H1 (cell line): ENCODE measurements around the gene DYNC1H1. TPM values are rescaled to one million over a fixed set of nuclear protein-coding genes. Genes with fewer than 3 reads are reported as not detected.

Source experiments
- CTCF ChIA-PET: fragments of 300-600 bp; sonication (Branson Sonifier 250); formaldehyde crosslinking; loops from one replicate; lab custom pipeline; 2021; ENCODE audit not compliant: partially characterized antibody; lab: Charles Lee
- POLR2A ChIA-PET: fragments of 300-600 bp; sonication (Branson Sonifier 250); formaldehyde crosslinking; loops from one replicate; lab custom pipeline; 2021; ENCODE audit warnings: inconsistent platforms; ENCODE audit not compliant: partially characterized antibody; lab: Charles Lee
- DNase-seq, 2 experiments: peaks; one replicate each; pipeline versions ENCODE4 v3.0.0 to v3.0.0-alpha.2; 2010 to 2022; ENCODE audit warnings: low spot score in 2 of 2, low read depth in 1 of 2, mixed read lengths in 1 of 2
- FAIRE-seq: peaks from 2 replicates; lab custom pipeline; 2011; peaks lifted over from hg19 to GRCh38; lab: Jason Lieb, UNC
- H2AFZ ChIP-seq: 2 replicates; pipeline ENCODE4 v1.8.1; 2012; ENCODE audit warnings: low read length, inconsistent platforms
- H2AK5ac ChIP-seq: 2 replicates; pipeline ENCODE4 v1.6.1; 2013; ENCODE audit warnings: low read depth, low read length
- H2BK120ac ChIP-seq: replicated peaks from 2 replicates; pipeline ENCODE3; 2013; ENCODE audit warnings: low read depth, low read length, inconsistent platforms
- H2BK12ac ChIP-seq: 2 replicates; pipeline ENCODE4 v1.6.1; 2013; ENCODE audit warnings: low read depth, low read length
- H2BK15ac ChIP-seq: 2 replicates; pipeline ENCODE4 v1.6.1; 2013; ENCODE audit warnings: low read length
- H2BK20ac ChIP-seq: 2 replicates; pipeline ENCODE4 v1.6.1; 2013; ENCODE audit warnings: low read length
- H2BK5ac ChIP-seq: 2 replicates; pipeline ENCODE4 v1.6.1; 2013; ENCODE audit warnings: low read depth, low read length
- H3K14ac ChIP-seq: 2 replicates; pipeline ENCODE4 v1.6.1; 2013; ENCODE audit warnings: inconsistent platforms; ENCODE audit not compliant: insufficient read length
- H3K18ac ChIP-seq: 2 replicates; pipeline ENCODE4 v1.6.1; 2013; ENCODE audit warnings: low read length; ENCODE audit errors: extremely low read depth
- H3K23ac ChIP-seq: 2 replicates; pipeline ENCODE4 v1.6.1; 2013; ENCODE audit warnings: inconsistent platforms; ENCODE audit not compliant: insufficient read length
- H3K23me2 ChIP-seq: 2 replicates; pipeline ENCODE4 v1.6.1; 2013; ENCODE audit warnings: low read depth, low read length
- H3K27ac ChIP-seq: 2 replicates; pipeline ENCODE4 v1.6.1; 2011; ENCODE audit warnings: low read depth, low read length, inconsistent platforms
- H3K27me3 ChIP-seq, 4 experiments: replicated peaks in 1 of 4; 1 replicate in 1 of 4; 2 replicates in 3 of 4; pipeline versions ENCODE4 v1.6.1 to v1.8.1; 2011 to 2013; ENCODE audit warnings: low read length in 3 of 4, mild to moderate bottlenecking in 3 of 4, inconsistent platforms in 2 of 4, mixed read lengths in 2 of 4, moderate library complexity in 1 of 4; ENCODE audit not compliant: control insufficient read depth in 3 of 4, insufficient read depth in 3 of 4; ENCODE audit errors: extremely low read depth in 1 of 4
- H3K36me3 ChIP-seq, 4 experiments: 2 replicates each; pipeline versions ENCODE4 v1.6.1 to v1.8.1; 2011 to 2013; ENCODE audit warnings: mild to moderate bottlenecking in 4 of 4, low read length in 3 of 4, moderate library complexity in 2 of 4, control low read depth in 1 of 4, inconsistent platforms in 1 of 4; ENCODE audit not compliant: insufficient read depth in 4 of 4, control insufficient read depth in 2 of 4
- H3K4ac ChIP-seq: replicated peaks from 2 replicates; pipeline ENCODE3; 2013; ENCODE audit warnings: low read length, low read depth, mixed read lengths, inconsistent platforms; ENCODE audit not compliant: insufficient read length
- H3K4me1 ChIP-seq, 4 experiments: replicated peaks in 1 of 4; 1 replicate in 1 of 4; 2 replicates in 3 of 4; pipeline versions ENCODE4 v1.6.1 to v1.8.1; 2011 to 2013; ENCODE audit warnings: low read length in 3 of 4, inconsistent platforms in 2 of 4, mixed read lengths in 1 of 4; ENCODE audit not compliant: insufficient read depth in 4 of 4, control insufficient read depth in 3 of 4
- H3K4me2 ChIP-seq, 2 experiments: 2 replicates each; pipeline versions ENCODE4 v1.6.1 to v1.8.1; 2011 to 2013; ENCODE audit warnings: low read depth in 2 of 2, low read length in 2 of 2, control low read depth in 1 of 2, inconsistent platforms in 1 of 2, mild to moderate bottlenecking in 1 of 2; ENCODE audit not compliant: insufficient read depth in 1 of 2
- H3K4me3 ChIP-seq, 4 experiments: fragments of 200-600, 300-600 bp in 1 of 4; sonication (generic), shearing (Covaris generic), sonication (Bioruptor Twin) in 1 of 4; 2 replicates each; pipeline versions ENCODE4 v1.5.1 to v1.8.1; 2011 to 2016; ENCODE audit warnings: low read length in 4 of 4, low read depth in 3 of 4, control low read depth in 2 of 4, inconsistent platforms in 2 of 4, mild to moderate bottlenecking in 2 of 4, mixed read lengths in 1 of 4, moderate library complexity in 1 of 4; ENCODE audit not compliant: insufficient read depth in 2 of 4; ENCODE audit errors: extremely low read depth in 1 of 4
- H3K56ac ChIP-seq: replicated peaks from 2 replicates; pipeline ENCODE3; 2013; ENCODE audit warnings: low read depth, mild to moderate bottlenecking, mixed read lengths, low read length, inconsistent platforms; ENCODE audit not compliant: insufficient read length
- H3K79me1 ChIP-seq: 2 replicates; pipeline ENCODE4 v1.6.1; 2013; ENCODE audit warnings: low read depth, low read length, control low read depth
- H3K79me2 ChIP-seq, 2 experiments: 2 replicates each; pipeline versions ENCODE4 v1.6.1 to v1.8.1; 2012 to 2013; ENCODE audit warnings: low read length in 2 of 2, mild to moderate bottlenecking in 2 of 2, inconsistent platforms in 1 of 2; ENCODE audit not compliant: insufficient read depth in 2 of 2, control insufficient read depth in 1 of 2
- H3K9ac ChIP-seq, 4 experiments: replicated peaks in 1 of 4; 1 replicate in 1 of 4; 2 replicates in 3 of 4; pipeline versions ENCODE4 v1.6.1 to v1.8.1; 2011 to 2013; ENCODE audit warnings: low read depth in 3 of 4, low read length in 3 of 4, control low read depth in 2 of 4, mild to moderate bottlenecking in 2 of 4, moderate library complexity in 2 of 4, inconsistent platforms in 1 of 4; ENCODE audit errors: extremely low read depth in 1 of 4
- H3K9me3 ChIP-seq, 2 experiments: 2 replicates each; pipeline versions ENCODE4 v1.6.1 to v1.8.1; 2012 to 2013; ENCODE audit warnings: mild to moderate bottlenecking in 2 of 2, moderate library complexity in 2 of 2, control low read depth in 1 of 2, inconsistent platforms in 1 of 2, low read depth in 1 of 2, low read length in 1 of 2, mixed read lengths in 1 of 2; ENCODE audit not compliant: insufficient read depth in 2 of 2
- H4K20me1 ChIP-seq, 2 experiments: replicated peaks in 1 of 2; 2 replicates each; pipeline versions ENCODE3 to v1.8.1; 2011 to 2013; ENCODE audit warnings: inconsistent platforms in 2 of 2, low read length in 2 of 2, mild to moderate bottlenecking in 1 of 2; ENCODE audit not compliant: insufficient read depth in 2 of 2, control insufficient read depth in 1 of 2
- H4K5ac ChIP-seq: 2 replicates; pipeline ENCODE4 v1.6.1; 2013; ENCODE audit warnings: low read length, low read depth, mixed read lengths, inconsistent platforms; ENCODE audit not compliant: insufficient read length
- H4K8ac ChIP-seq: 2 replicates; pipeline ENCODE4 v1.8.0; 2013; ENCODE audit warnings: mild to moderate bottlenecking, moderate library complexity, low read length, inconsistent platforms; ENCODE audit not compliant: insufficient read depth; ENCODE audit errors: extremely low read depth
- H4K91ac ChIP-seq: replicated peaks from 2 replicates; pipeline ENCODE3; 2013; ENCODE audit warnings: low read length, mixed read lengths, inconsistent platforms; ENCODE audit not compliant: insufficient read length
- EP300 ChIP-seq, 2 experiments: IDR thresholded peaks; 1 replicate in 1 of 2; 2 replicates in 1 of 2; pipeline ENCODE4 v1.6.1; 2011 to 2012; ENCODE audit warnings: low read depth in 2 of 2, low read length in 2 of 2, mild to moderate bottlenecking in 2 of 2, borderline replicate concordance in 1 of 2, inconsistent platforms in 1 of 2, moderate library complexity in 1 of 2
- POLR2A ChIP-seq, 2 experiments: IDR thresholded peaks; 1 replicate in 1 of 2; 2 replicates in 1 of 2; pipeline ENCODE4 v1.6.1; 2011; ENCODE audit warnings: low read depth in 2 of 2, low read length in 2 of 2, mild to moderate bottlenecking in 2 of 2; ENCODE audit errors: control extremely low read depth in 1 of 2
- polyA plus RNA-seq, 7 experiments: library from polyadenylated mRNA; depleted of rRNA in 3 of 7; stranded (reverse) in 5 of 7; unstranded in 2 of 7; fragments of >200 nt in 5 of 7; fragments of 200-250 nt in 2 of 7; gene quantifications; 1 replicate in 5 of 7; 2 replicates in 1 of 7; 4 replicates in 1 of 7; pipeline versions ENCODE4 v1.2.1 to v1.2.3, GENCODE V29; 2011 to 2013; ENCODE audit warnings: missing spikeins in 2 of 7, mixed read lengths in 2 of 7
- total RNA-seq: library from RNA; stranded (reverse); fragmentation: NEBNext Ultra II Directional; extraction: Animal tissue kit (Norgen Biotek cat#: 25700); gene quantifications from 2 replicates; pipeline ENCODE4 v1.2.1, GENCODE V29; 2021

The DYNC1H1 gene
- total and polyA plus RNA-seq, 2 of the 8 experiments (the other 6 are each of a cell fraction or from before 2014, with no cell fraction given), result 238 to 387 TPM

GRCh38 chr14:102079700-102079979, 115.3 kb downstream of the DYNC1H1 start:
- no peak overlapping the region for H3K56ac ChIP-seq
- H3K4me1 ChIP-seq, result peaks cover 0 to 2% (median 0%) of the 10 kb centered on the region in 4 experiments; a peak in 2 of 7 replicates
- H2AFZ ChIP-seq, result no peak overlapping the region
- no peak for FAIRE-seq
- no peak overlapping the region for H3K4ac ChIP-seq
- ChIA-PET CTCF (interaction anchor here (3.0 kb wide), 1 partner anchor 33 kb away, joined by 14 read pairs; no protein-coding TSS in a partner anchor), POLR2A (interaction anchor here (1.0 to 1.1 kb wide), 3 partner anchors 16 to 25 kb away, joined by 3 to 5 read pairs (median 4); no protein-coding TSS in a partner anchor)
- no peak overlapping the region for H2BK120ac ChIP-seq
- TF ChIP-seq POLR2A (IDR thresholded peaks at IDR 0.05; ENCODE audit: control extremely low read depth in 1 of 2, low read depth in 2 of 2, low read length in 2 of 2), result peak in 1 of 2 experiments; percentile 33; a peak in 1 of 3 replicates
- TF ChIP-seq EP300 (IDR thresholded peaks at IDR 0.05; ENCODE audit: borderline replicate concordance in 1 of 2, low read depth in 2 of 2, low read length in 2 of 2), result no peak
- no peak overlapping the region for H4K8ac ChIP-seq
- no peak overlapping the region for H2BK15ac ChIP-seq
- H4K91ac ChIP-seq, result no peak overlapping the region
- H4K5ac ChIP-seq, result no peak overlapping the region
- H2AK5ac ChIP-seq, result no peak overlapping the region
- H4K20me1 ChIP-seq, result peaks cover 4 to 5% of the 10 kb centered on the region in 2 experiments
- no peak overlapping the region for H2BK12ac ChIP-seq
- peaks cover 26 to 65% (median 53%) of the 10 kb centered on the region in 4 experiments for H3K36me3 ChIP-seq
- H3K4me3 ChIP-seq, result no peak overlapping the region
- DNase-seq, result no peak
- no peaks in the 10 kb centered on the region for H3K27me3 ChIP-seq
- no peak overlapping the region for H3K23ac ChIP-seq
- H3K79me2 ChIP-seq, result peaks cover 0 to 14% of the 10 kb centered on the region in 2 experiments; a peak in 2 of 4 replicates
- H3K18ac ChIP-seq, result no peak overlapping the region
- H3K9me3 ChIP-seq, result no peaks in the 10 kb centered on the region
- no peaks in the 10 kb centered on the region for H3K23me2 ChIP-seq
- H3K27ac ChIP-seq, result no peak overlapping the region
- H2BK5ac ChIP-seq, result no peak overlapping the region
- no peak overlapping the region for H3K9ac ChIP-seq
- H3K14ac ChIP-seq, result no peak overlapping the region
- no peaks in the 10 kb centered on the region for H3K79me1 ChIP-seq
- no peak overlapping the region for H3K4me2 ChIP-seq
- H2BK20ac ChIP-seq, result no peak overlapping the region; the same call in 1 of the 2 replicates
